HCT116 (cell line): ENCODE measurements around the gene XRCC3. TPM values are rescaled to one million over a fixed set of nuclear protein-coding genes. Genes with fewer than 3 reads are reported as not detected.

Experiments used
- ATAC-seq: fragments of 200-7000 bp; cut with Tn5 transposase; 2 replicates; pipeline ENCODE4 v1.9.1; 2020; ENCODE audit warnings: mild to moderate bottlenecking, moderate library complexity
- BruUV-seq: library from RNA; stranded (reverse); fragments of 400-500 nt; replicated peaks from 2 replicates; lab custom pipeline; 2021; lab: Mats Ljungman, UMichigan
- CTCF ChIA-PET: fragments of 300-600 bp; sonication (Branson Sonifier 250); formaldehyde crosslinking; loops from one replicate; lab custom pipeline; 2021; ENCODE audit warnings: antibody characterized with exemption; lab: Charles Lee
- POLR2A ChIA-PET: fragments of 300-600, 350-600 bp; sonication (Branson Sonifier 250); formaldehyde crosslinking; loops from one replicate; lab custom pipeline; 2021; ENCODE audit warnings: antibody characterized with exemption; lab: Charles Lee
- RAD21 ChIA-PET, 2 experiments: fragments of 300-600 bp; sonication (Branson Sonifier 250); formaldehyde crosslinking; loops; one replicate each; lab custom pipeline; 2023; ENCODE audit warnings: low total read pairs in 2 of 2; ENCODE audit not compliant: uncharacterized antibody in 2 of 2, unreplicated experiment in 2 of 2, low non-redundant PET in 1 of 2; lab: Charles Lee
- DNase-seq: peaks from one replicate; pipeline ENCODE4 v3.0.0-alpha.2; 2010; ENCODE audit warnings: low read depth, low spot score
- H2AFZ ChIP-seq: fragments of 200-600 bp; shearing (Covaris generic), sonication (generic); 2 replicates; pipeline ENCODE4 v1.6.1; 2017; ENCODE audit warnings: low read depth, mixed run types, mixed read lengths, antibody characterized with exemption, low read length; ENCODE audit not compliant: poor library complexity, severe bottlenecking
- H3K27ac ChIP-seq: 2 replicates; pipeline ENCODE4 v1.5.1; 2012; ENCODE audit warnings: low read depth, low read length
- H3K27me3 ChIP-seq: fragments of 200-600 bp; sonication (generic); 2 replicates; pipeline ENCODE4 v1.6.1; 2016; ENCODE audit warnings: mixed run types, low read length, mixed read lengths; ENCODE audit not compliant: insufficient read depth
- H3K36me3 ChIP-seq, 2 experiments: fragments of 200-500 bp in 1 of 2; fragments of 200-600 bp in 1 of 2; sonication (Bioruptor generic) in 1 of 2; sonication (generic) in 1 of 2; 2 replicates each; pipeline versions ENCODE4 v1.5.1 to v1.6.1; 2014 to 2016; ENCODE audit warnings: low read length in 2 of 2, inconsistent platforms in 1 of 2, mixed read lengths in 1 of 2, mixed run types in 1 of 2; ENCODE audit not compliant: insufficient read depth in 2 of 2, control insufficient read depth in 1 of 2
- H3K4me1 ChIP-seq, 2 experiments: fragments of 200-600 bp in 1 of 2; sonication (generic) in 1 of 2; 2 replicates each; pipeline versions ENCODE4 v1.5.1 to v1.6.1; 2012 to 2017; ENCODE audit warnings: low read length in 2 of 2, inconsistent platforms in 1 of 2, mild to moderate bottlenecking in 1 of 2, mixed read lengths in 1 of 2, mixed run types in 1 of 2, moderate library complexity in 1 of 2; ENCODE audit not compliant: insufficient read depth in 2 of 2, control insufficient read depth in 1 of 2
- H3K4me2 ChIP-seq: fragments of 200-600 bp; sonication (generic); 2 replicates; pipeline ENCODE4 v1.6.1; 2017; ENCODE audit warnings: mixed run types, low read length, mixed read lengths
- H3K4me3 ChIP-seq, 2 experiments: fragments of 200-600 bp in 1 of 2; sonication (generic) in 1 of 2; replicated peaks in 1 of 2; 2 replicates each; pipeline ENCODE4 v1.5.1; 2011 to 2016; ENCODE audit warnings: low read length in 2 of 2, control low read depth in 1 of 2, low read depth in 1 of 2, mild to moderate bottlenecking in 1 of 2, mixed read lengths in 1 of 2, mixed run types in 1 of 2
- H3K79me2 ChIP-seq: fragments of 200-600 bp; sonication (generic); 2 replicates; pipeline ENCODE4 v1.6.1; 2017; ENCODE audit warnings: mild to moderate bottlenecking, mixed run types, low read length, moderate library complexity, mixed read lengths; ENCODE audit not compliant: insufficient read depth
- H3K9ac ChIP-seq: fragments of 200-600 bp; sonication (generic); 2 replicates; pipeline ENCODE4 v1.6.1; 2016; ENCODE audit warnings: low read length, mixed read lengths
- H3K9me2 ChIP-seq: fragments of 200-600 bp; sonication (generic), shearing (Covaris generic); 2 replicates; pipeline ENCODE4 v1.6.1; 2017; ENCODE audit warnings: mixed run types, mild to moderate bottlenecking, moderate library complexity; ENCODE audit not compliant: insufficient read depth
- H3K9me3 ChIP-seq, 2 experiments: fragments of 200-500 bp in 1 of 2; fragments of 200-600 bp in 1 of 2; sonication (Bioruptor generic) in 1 of 2; sonication (generic) in 1 of 2; 2 replicates each; pipeline ENCODE4 v1.6.1; 2014 to 2017; ENCODE audit warnings: low read length in 2 of 2, mixed read lengths in 2 of 2, inconsistent platforms in 1 of 2, low read depth in 1 of 2, mild to moderate bottlenecking in 1 of 2, mixed run types in 1 of 2, moderate library complexity in 1 of 2; ENCODE audit not compliant: control insufficient read depth in 1 of 2, insufficient read depth in 1 of 2
- H4K20me1 ChIP-seq: fragments of 200-600 bp; sonication (generic), shearing (Covaris generic); 2 replicates; pipeline ENCODE4 v1.6.1; 2017; ENCODE audit warnings: mixed run types, mild to moderate bottlenecking, moderate library complexity; ENCODE audit not compliant: insufficient read depth
- ATF3 ChIP-seq: IDR thresholded peaks from 2 replicates; pipeline ENCODE4 v1.6.1; 2012
- CBX3 ChIP-seq: IDR thresholded peaks from 2 replicates; pipeline ENCODE4 v1.6.1; 2012; ENCODE audit warnings: low read depth
- CEBPB ChIP-seq: IDR thresholded peaks from 2 replicates; pipeline ENCODE4 v1.6.1; 2012; ENCODE audit warnings: low read depth
- CTCF ChIP-seq, 3 experiments: fragments of 200-600 bp in 1 of 3; sonication (generic) in 1 of 3; IDR thresholded peaks in 2 of 3; conservative IDR thresholded peaks in 1 of 3; 2 replicates each; pipeline ENCODE4 v1.5.1; 2012 to 2017; ENCODE audit warnings: low read depth in 2 of 3, low read length in 2 of 3, antibody characterized with exemption in 1 of 3, borderline replicate concordance in 1 of 3, control low read depth in 1 of 3, mild to moderate bottlenecking in 1 of 3, mixed read lengths in 1 of 3, mixed run types in 1 of 3, moderate library complexity in 1 of 3; ENCODE audit not compliant: insufficient read depth in 1 of 3
- FOSL1 ChIP-seq: IDR thresholded peaks from 2 replicates; pipeline ENCODE4 v1.6.1; 2012; ENCODE audit warnings: low read depth
- MAX ChIP-seq: IDR thresholded peaks from 2 replicates; pipeline ENCODE4 v1.6.1; 2012
- POLR2A ChIP-seq: IDR thresholded peaks from 2 replicates; pipeline ENCODE4 v1.7.0; 2011; ENCODE audit warnings: borderline replicate concordance; ENCODE audit not compliant: insufficient read depth, insufficient read length; ENCODE audit errors: extremely low read depth
- POLR2AphosphoS5 ChIP-seq: IDR thresholded peaks from 2 replicates; pipeline ENCODE4 v1.6.1; 2011; ENCODE audit warnings: mild to moderate bottlenecking, low read depth, low read length, moderate library complexity
- ZBTB33 ChIP-seq: IDR thresholded peaks from 2 replicates; pipeline ENCODE4 v1.6.1; 2011; ENCODE audit warnings: mild to moderate bottlenecking, low read length, moderate library complexity; ENCODE audit not compliant: insufficient replicate concordance; ENCODE audit errors: extremely low read depth
- ZFX ChIP-seq: fragments of 450-650 bp; IDR thresholded peaks from 2 replicates; pipeline ENCODE4 v1.6.1; 2017
- intact Hi-C: fragments of 100-400 bp; cut with micrococcal nuclease; formaldehyde crosslinking; loops from 2 replicates; pipeline ENCODE4 v1.10.0; 2022
- total RNA-seq: library from RNA; stranded (reverse); gene quantifications from one replicate; pipeline ENCODE4 v1.2.1, GENCODE V29; 2021; ENCODE audit not compliant: unreplicated experiment

Gene XRCC3
- total RNA-seq, 1 experiment from 2014 or later = 48.7 TPM

GRCh38 chr14:103703433-103704385 lies 11.5 kb downstream of the XRCC3 start:
- H3K9me2 ChIP-seq = no peaks in the 10 kb centered on the region
- no peak overlapping the region for H2AFZ ChIP-seq
- peaks cover 3% of the 10 kb centered on the region; the same call in 1 of the 2 replicates for H4K20me1 ChIP-seq
- DNase-seq (no peak), ATAC-seq (no peak)
- peaks cover 10 to 42% of the 10 kb centered on the region in 2 experiments; a peak in 3 of 4 replicates for H3K36me3 ChIP-seq
- H3K9ac ChIP-seq = no peak overlapping the region
- TF ChIP-seq FOSL1 (no peak), POLR2AphosphoS5 (0 out of 2 replicates have a peak, but pooled peaks have one; percentile 17)
- H3K4me2 ChIP-seq = no peak overlapping the region
- H3K79me2 ChIP-seq = no peaks in the 10 kb centered on the region; the same call in 1 of the 2 replicates
- H3K9me3 ChIP-seq = no peaks in the 10 kb centered on the region
- H3K27me3 ChIP-seq = no peaks in the 10 kb centered on the region
- CTCF ChIA-PET = no interaction called here
- H3K27ac ChIP-seq = no peak overlapping the region
- no peak overlapping the region for H3K4me3 ChIP-seq
- RAD21 ChIA-PET = no interaction called here
- intact Hi-C loops = no loop called here
- POLR2A ChIA-PET = no interaction called here
- H3K4me1 ChIP-seq = no peaks in the 10 kb centered on the region
- BruUV-seq = TSS peak; percentile 32

GRCh38 chr14:103702497-103703432 lies 12.5 kb downstream of the XRCC3 start:
- Histone ChIP-seq H2AFZ (no peak overlapping the region), H3K79me2 (no peaks in the 10 kb centered on the region; the same call in 1 of the 2 replicates), H3K4me1 (no peaks in the 10 kb centered on the region), H3K9me2 (no peaks in the 10 kb centered on the region), H3K9me3 (no peaks in the 10 kb centered on the region), H3K4me3 (no peak overlapping the region), H3K27ac (no peak overlapping the region), H4K20me1 (no peaks in the 10 kb centered on the region), H3K36me3 (peaks cover 3 to 33% of the 10 kb centered on the region in 2 experiments; a peak in 3 of 4 replicates), H3K4me2 (no peak overlapping the region), H3K9ac (no peak overlapping the region), H3K27me3 (no peaks in the 10 kb centered on the region)
- ChIA-PET RAD21 (no interaction called here), CTCF (no interaction called here), POLR2A (no interaction called here)
- no peak for TF ChIP-seq CTCF (IDR thresholded peaks at IDR 0.05 in 2 of 3, conservative IDR thresholded peaks at IDR 0.05 in 1 of 3; ENCODE audit: borderline replicate concordance in 1 of 3, insufficient read depth in 1 of 3, low read depth in 2 of 3, low read length in 2 of 3)
- TF ChIP-seq CBX3 = no peak
- no peak for TF ChIP-seq ZFX
- TF ChIP-seq ATF3 = no peak
- TF ChIP-seq ZBTB33 = no peak
- no peak for TF ChIP-seq CEBPB
- no peak for TF ChIP-seq POLR2AphosphoS5
- TF ChIP-seq MAX = no peak
- no peak for TF ChIP-seq POLR2A
- intact Hi-C loops = no loop called here
- no TSS peak for BruUV-seq
- ATAC-seq (no peak), DNase-seq (no peak)
